H9 (cell line): Measurements from ENCODE around the gene ROPN1. TPM values are rescaled to one million over a fixed set of nuclear protein-coding genes. Genes with fewer than 3 reads are reported as not detected.

Experiments used
- DNase-seq: peaks from one replicate; pipeline ENCODE4 v3.0.0-alpha.2; 2017
- H2AFZ ChIP-seq: one replicate; pipeline ENCODE4 v1.6.1; 2013; ENCODE audit warnings: mild to moderate bottlenecking, low read length, control low read depth, moderate library complexity
- H2AK5ac ChIP-seq: 2 replicates; pipeline ENCODE4 v1.6.1; 2013; ENCODE audit warnings: low read length, control low read depth, mixed read lengths; ENCODE audit not compliant: insufficient read length
- H2BK120ac ChIP-seq: one replicate; pipeline ENCODE4 v1.6.1; 2013; ENCODE audit warnings: low read depth, mild to moderate bottlenecking, low read length, control low read depth, inconsistent platforms; ENCODE audit not compliant: poor library complexity, severe bottlenecking
- H2BK12ac ChIP-seq: 2 replicates; pipeline ENCODE4 v1.6.1; 2013; ENCODE audit warnings: low read length, control low read depth, mixed read lengths, low read depth; ENCODE audit not compliant: insufficient read length
- H2BK15ac ChIP-seq: 2 replicates; pipeline ENCODE4 v1.6.1; 2013; ENCODE audit warnings: low read depth, low read length, control low read depth
- H2BK20ac ChIP-seq: one replicate; pipeline ENCODE4 v1.6.1; 2013; ENCODE audit warnings: low read depth, mild to moderate bottlenecking, low read length, control low read depth, inconsistent platforms; ENCODE audit not compliant: poor library complexity, severe bottlenecking
- H2BK5ac ChIP-seq: 2 replicates; pipeline ENCODE4 v1.6.1; 2013; ENCODE audit warnings: low read length, control low read depth, mixed read lengths; ENCODE audit not compliant: insufficient read length
- H3K14ac ChIP-seq: 2 replicates; pipeline ENCODE4 v1.6.1; 2013; ENCODE audit warnings: low read length, control low read depth; ENCODE audit not compliant: insufficient read depth
- H3K18ac ChIP-seq: 2 replicates; pipeline ENCODE4 v1.6.1; 2013; ENCODE audit warnings: low read depth, mild to moderate bottlenecking, mixed read lengths, low read length, control low read depth; ENCODE audit not compliant: insufficient read length
- H3K23ac ChIP-seq: 2 replicates; pipeline ENCODE4 v1.6.1; 2013; ENCODE audit warnings: low read length, control low read depth, mixed read lengths, low read depth; ENCODE audit not compliant: insufficient read length
- H3K23me2 ChIP-seq: 2 replicates; pipeline ENCODE4 v1.6.1; 2013; ENCODE audit warnings: low read depth, mild to moderate bottlenecking, mixed read lengths, low read length, control low read depth; ENCODE audit not compliant: insufficient read length, poor library complexity, severe bottlenecking
- H3K27ac ChIP-seq: 2 replicates; pipeline ENCODE4 v1.5.1; 2013; ENCODE audit warnings: low read length, control low read depth, mixed read lengths, low read depth; ENCODE audit not compliant: insufficient read length
- H3K27me3 ChIP-seq: 2 replicates; pipeline ENCODE4 v1.6.1; 2013; ENCODE audit warnings: low read length, control low read depth, inconsistent platforms; ENCODE audit not compliant: insufficient read depth
- H3K4ac ChIP-seq: 2 replicates; pipeline ENCODE4 v1.6.1; 2013; ENCODE audit warnings: low read depth, mild to moderate bottlenecking, control low read depth, inconsistent platforms, low read length, moderate library complexity
- H3K4me1 ChIP-seq: 2 replicates; pipeline ENCODE4 v1.6.1; 2013; ENCODE audit warnings: low read length, control low read depth, inconsistent platforms; ENCODE audit not compliant: insufficient read depth
- H3K4me2 ChIP-seq: 2 replicates; pipeline ENCODE4 v1.6.1; 2013; ENCODE audit warnings: low read length, control low read depth, mixed read lengths; ENCODE audit not compliant: insufficient read length, insufficient read depth
- H3K56ac ChIP-seq: 2 replicates; pipeline ENCODE4 v1.6.1; 2013; ENCODE audit warnings: low read depth, mild to moderate bottlenecking, mixed read lengths, low read length, control low read depth; ENCODE audit not compliant: insufficient read length
- H3K79me1 ChIP-seq: 2 replicates; pipeline ENCODE4 v1.6.1; 2013; ENCODE audit warnings: low read depth, mild to moderate bottlenecking, moderate library complexity, low read length, control low read depth, inconsistent platforms; ENCODE audit not compliant: insufficient read depth, poor library complexity, severe bottlenecking
- H3K79me2 ChIP-seq: 2 replicates; pipeline ENCODE4 v1.6.1; 2013; ENCODE audit warnings: low read length, control low read depth, inconsistent platforms; ENCODE audit not compliant: insufficient read depth
- H3K9ac ChIP-seq: 2 replicates; pipeline ENCODE4 v1.6.1; 2013; ENCODE audit warnings: low read length, control low read depth, mixed read lengths; ENCODE audit not compliant: insufficient read length; ENCODE audit errors: extremely low read depth
- H3K9me3 ChIP-seq: one replicate; pipeline ENCODE4 v1.6.1; 2013; ENCODE audit warnings: low read depth, low read length, inconsistent platforms; ENCODE audit not compliant: control insufficient read depth
- H3T11ph ChIP-seq: one replicate; pipeline ENCODE4 v1.6.1; 2013; ENCODE audit warnings: mild to moderate bottlenecking, low read length, control low read depth, inconsistent platforms
- H4K20me1 ChIP-seq: one replicate; pipeline ENCODE4 v1.6.1; 2013; ENCODE audit not compliant: control insufficient read depth, insufficient read length, insufficient read depth
- H4K5ac ChIP-seq: 2 replicates; pipeline ENCODE4 v1.6.1; 2013; ENCODE audit warnings: low read depth, mild to moderate bottlenecking, mixed read lengths, low read length, control low read depth; ENCODE audit not compliant: insufficient read length
- H4K8ac ChIP-seq: replicated peaks from 2 replicates; pipeline ENCODE4 v1.6.1; 2013; ENCODE audit warnings: low read length, control low read depth, mixed read lengths, low read depth; ENCODE audit not compliant: insufficient read length
- H4K91ac ChIP-seq: 2 replicates; pipeline ENCODE4 v1.6.1; 2013; ENCODE audit warnings: low read depth, mild to moderate bottlenecking, moderate library complexity, mixed read lengths, low read length, control low read depth; ENCODE audit not compliant: insufficient read length
- H3K27ac Mint-ChIP-seq, 3 experiments: 2 replicates in 2 of 3; 3 replicates in 1 of 3; pipeline ENCODE4 v1.8.0; 2020 to 2021; ENCODE audit warnings: mixed read lengths in 3 of 3, mild to moderate bottlenecking in 1 of 3, moderate library complexity in 1 of 3
- H3K27me3 Mint-ChIP-seq: 2 replicates; pipeline ENCODE4 v1.8.0; 2021; ENCODE audit warnings: low read depth, mild to moderate bottlenecking, moderate library complexity, mixed read lengths
- H3K36me3 Mint-ChIP-seq, 3 experiments: 2 replicates in 2 of 3; 3 replicates in 1 of 3; pipeline ENCODE4 v1.8.0; 2020 to 2021; ENCODE audit warnings: low read depth in 3 of 3, mixed read lengths in 3 of 3; ENCODE audit not compliant: insufficient read depth in 1 of 3
- H3K4me1 Mint-ChIP-seq, 2 experiments: 2 replicates each; pipeline ENCODE4 v1.8.0; 2020; ENCODE audit warnings: mixed read lengths in 2 of 2
- H3K4me3 Mint-ChIP-seq, 2 experiments: 2 replicates in 1 of 2; 3 replicates in 1 of 2; pipeline ENCODE4 v1.8.0; 2020 to 2021; ENCODE audit warnings: mild to moderate bottlenecking in 2 of 2, mixed read lengths in 2 of 2, moderate library complexity in 1 of 2
- H3K9me3 Mint-ChIP-seq, 2 experiments: 2 replicates in 1 of 2; 3 replicates in 1 of 2; pipeline ENCODE4 v1.8.0; 2020; ENCODE audit warnings: mild to moderate bottlenecking in 2 of 2, mixed read lengths in 2 of 2, moderate library complexity in 1 of 2
- WGBS: extraction: QIAGEN DNeasy Blood & Tissue Kit; methylation state at CpG from one replicate; pipeline ENCODE4 v1.1.7; 2013; ENCODE audit warnings: missing lambda C conversion rate, low lambda C conversion rate, mixed read lengths; ENCODE audit not compliant: insufficient read length; ENCODE audit errors: extremely low coverage; 5-methylcytosine and 5-hydroxymethylcytosine counted together
- total RNA-seq: library from RNA; stranded (reverse); gene quantifications from 2 replicates; pipeline ENCODE4 v1.2.1, GENCODE V29; 2021
- TF ChIP-seq, protein P1 (sequence below): fragments of 200-600 bp; sonication (generic); conservative IDR thresholded peaks from 3 replicates; pipeline ENCODE4 v1.8.0; 2021; ENCODE audit warnings: antibody characterized with exemption, mild to moderate bottlenecking

The ROPN1 gene
- total RNA-seq, 1 experiment from 2014 or later = not detected

DNA sequence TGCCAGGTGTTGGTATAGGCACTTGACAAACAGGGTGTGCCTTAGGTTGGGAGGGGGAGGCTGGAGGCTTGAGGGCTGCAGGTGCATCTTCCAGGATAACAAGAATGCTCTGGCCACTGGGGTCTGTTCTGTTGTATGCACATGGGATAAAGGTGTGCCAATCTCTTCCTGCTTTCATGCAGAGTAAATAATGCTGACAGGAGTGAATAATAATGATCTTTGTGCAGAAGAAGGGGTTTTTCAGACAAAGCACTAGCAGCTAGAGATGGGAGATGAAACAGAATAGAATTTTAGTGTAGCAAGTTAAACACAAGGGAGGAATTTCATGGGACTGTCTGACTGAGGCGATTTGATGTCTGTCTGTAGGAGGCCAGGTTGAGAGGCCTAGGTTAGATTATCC lies 1.9 kb upstream of the ROPN1 start:
- Histone ChIP-seq H2BK15ac (no peak overlapping the region), H3K9me3 (no peaks in the 10 kb centered on the region), H3K79me2 (no peaks in the 10 kb centered on the region), H2AFZ (no peak overlapping the region), H3K23ac (no peak overlapping the region), H3K18ac (no peak overlapping the region), H3T11ph (no peak overlapping the region), H2BK20ac (no peak overlapping the region), H3K23me2 (no peaks in the 10 kb centered on the region), H3K56ac (no peak overlapping the region), H4K8ac (no peak overlapping the region), H3K9ac (no peak overlapping the region), H4K5ac (no peak overlapping the region), H3K4me2 (no peak overlapping the region), H3K27ac (no peak overlapping the region), H3K14ac (no peak overlapping the region), H2BK120ac (no peak overlapping the region), H2AK5ac (no peak overlapping the region), H3K4ac (no peak overlapping the region), H3K27me3 (peaks cover 14% of the 10 kb centered on the region; the same call in 1 of the 2 replicates), H3K4me1 (no peaks in the 10 kb centered on the region), H4K91ac (no peak overlapping the region), H3K79me1 (no peaks in the 10 kb centered on the region), H4K20me1 (no peaks in the 10 kb centered on the region), H2BK12ac (no peak overlapping the region), H2BK5ac (no peak overlapping the region)
- no peaks in the 10 kb centered on the region; a peak in 1 of 4 replicates for H3K4me1 Mint-ChIP-seq
- H3K36me3 Mint-ChIP-seq = no peaks in the 10 kb centered on the region
- peaks cover 50% of the 10 kb centered on the region for H3K27me3 Mint-ChIP-seq
- no peak overlapping the region for H3K27ac Mint-ChIP-seq
- WGBS = no CpG with 5 or more reads among the region's 1 CpG
- TF ChIP-seq, protein P1, sequence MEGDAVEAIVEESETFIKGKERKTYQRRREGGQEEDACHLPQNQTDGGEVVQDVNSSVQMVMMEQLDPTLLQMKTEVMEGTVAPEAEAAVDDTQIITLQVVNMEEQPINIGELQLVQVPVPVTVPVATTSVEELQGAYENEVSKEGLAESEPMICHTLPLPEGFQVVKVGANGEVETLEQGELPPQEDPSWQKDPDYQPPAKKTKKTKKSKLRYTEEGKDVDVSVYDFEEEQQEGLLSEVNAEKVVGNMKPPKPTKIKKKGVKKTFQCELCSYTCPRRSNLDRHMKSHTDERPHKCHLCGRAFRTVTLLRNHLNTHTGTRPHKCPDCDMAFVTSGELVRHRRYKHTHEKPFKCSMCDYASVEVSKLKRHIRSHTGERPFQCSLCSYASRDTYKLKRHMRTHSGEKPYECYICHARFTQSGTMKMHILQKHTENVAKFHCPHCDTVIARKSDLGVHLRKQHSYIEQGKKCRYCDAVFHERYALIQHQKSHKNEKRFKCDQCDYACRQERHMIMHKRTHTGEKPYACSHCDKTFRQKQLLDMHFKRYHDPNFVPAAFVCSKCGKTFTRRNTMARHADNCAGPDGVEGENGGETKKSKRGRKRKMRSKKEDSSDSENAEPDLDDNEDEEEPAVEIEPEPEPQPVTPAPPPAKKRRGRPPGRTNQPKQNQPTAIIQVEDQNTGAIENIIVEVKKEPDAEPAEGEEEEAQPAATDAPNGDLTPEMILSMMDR = no peak
- DNase-seq = no peak
- no peaks in the 10 kb centered on the region; a peak in 1 of 5 replicates for H3K9me3 Mint-ChIP-seq
- no peak overlapping the region for H3K4me3 Mint-ChIP-seq
